ENCODE data around the gene ADAMTS12. TPM values are rescaled to one million over a fixed set of nuclear protein-coding genes. Genes with fewer than 3 reads are reported as not detected.

Gene ADAMTS12
- total RNA-seq, 1 experiment from 2014 or later: 0.05 TPM

DNA sequence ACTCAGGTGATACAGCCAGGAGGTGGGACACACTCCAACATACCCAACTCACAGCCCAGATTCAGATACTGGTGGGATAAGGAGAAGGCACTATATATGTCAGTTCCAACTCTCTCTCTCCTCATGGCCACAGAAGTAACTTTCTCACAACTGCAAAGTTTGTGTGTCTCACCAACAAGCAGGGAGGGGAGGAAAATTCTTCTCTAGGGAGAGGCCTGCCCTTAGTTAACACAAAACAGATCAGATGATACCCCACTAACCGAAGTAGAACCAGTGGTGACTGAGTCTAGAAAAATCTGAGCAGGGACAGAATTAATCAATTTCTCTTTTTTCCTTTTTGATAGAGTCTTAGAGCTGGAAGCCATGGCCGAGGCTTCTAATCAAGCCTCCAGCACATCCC is 133.1 kb downstream of the ADAMTS12 start (continued):
- TF ChIP-seq, protein P1, sequence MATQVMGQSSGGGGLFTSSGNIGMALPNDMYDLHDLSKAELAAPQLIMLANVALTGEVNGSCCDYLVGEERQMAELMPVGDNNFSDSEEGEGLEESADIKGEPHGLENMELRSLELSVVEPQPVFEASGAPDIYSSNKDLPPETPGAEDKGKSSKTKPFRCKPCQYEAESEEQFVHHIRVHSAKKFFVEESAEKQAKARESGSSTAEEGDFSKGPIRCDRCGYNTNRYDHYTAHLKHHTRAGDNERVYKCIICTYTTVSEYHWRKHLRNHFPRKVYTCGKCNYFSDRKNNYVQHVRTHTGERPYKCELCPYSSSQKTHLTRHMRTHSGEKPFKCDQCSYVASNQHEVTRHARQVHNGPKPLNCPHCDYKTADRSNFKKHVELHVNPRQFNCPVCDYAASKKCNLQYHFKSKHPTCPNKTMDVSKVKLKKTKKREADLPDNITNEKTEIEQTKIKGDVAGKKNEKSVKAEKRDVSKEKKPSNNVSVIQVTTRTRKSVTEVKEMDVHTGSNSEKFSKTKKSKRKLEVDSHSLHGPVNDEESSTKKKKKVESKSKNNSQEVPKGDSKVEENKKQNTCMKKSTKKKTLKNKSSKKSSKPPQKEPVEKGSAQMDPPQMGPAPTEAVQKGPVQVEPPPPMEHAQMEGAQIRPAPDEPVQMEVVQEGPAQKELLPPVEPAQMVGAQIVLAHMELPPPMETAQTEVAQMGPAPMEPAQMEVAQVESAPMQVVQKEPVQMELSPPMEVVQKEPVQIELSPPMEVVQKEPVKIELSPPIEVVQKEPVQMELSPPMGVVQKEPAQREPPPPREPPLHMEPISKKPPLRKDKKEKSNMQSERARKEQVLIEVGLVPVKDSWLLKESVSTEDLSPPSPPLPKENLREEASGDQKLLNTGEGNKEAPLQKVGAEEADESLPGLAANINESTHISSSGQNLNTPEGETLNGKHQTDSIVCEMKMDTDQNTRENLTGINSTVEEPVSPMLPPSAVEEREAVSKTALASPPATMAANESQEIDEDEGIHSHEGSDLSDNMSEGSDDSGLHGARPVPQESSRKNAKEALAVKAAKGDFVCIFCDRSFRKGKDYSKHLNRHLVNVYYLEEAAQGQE (IDR thresholded peaks at IDR 0.05; ENCODE audit: low read depth): no peak
- TF ChIP-seq, protein P2, sequence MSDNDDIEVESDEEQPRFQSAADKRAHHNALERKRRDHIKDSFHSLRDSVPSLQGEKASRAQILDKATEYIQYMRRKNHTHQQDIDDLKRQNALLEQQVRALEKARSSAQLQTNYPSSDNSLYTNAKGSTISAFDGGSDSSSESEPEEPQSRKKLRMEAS (IDR thresholded peaks at IDR 0.05): no peak
- TF ChIP-seq SRF (IDR thresholded peaks at IDR 0.05; ENCODE audit: low read depth) (no peak), EZH2phosphoT487 (IDR thresholded peaks at IDR 0.05; ENCODE audit: borderline replicate concordance) (no peak), CBX3 (IDR thresholded peaks at IDR 0.05; ENCODE audit: low read depth) (no peak)

DNA sequence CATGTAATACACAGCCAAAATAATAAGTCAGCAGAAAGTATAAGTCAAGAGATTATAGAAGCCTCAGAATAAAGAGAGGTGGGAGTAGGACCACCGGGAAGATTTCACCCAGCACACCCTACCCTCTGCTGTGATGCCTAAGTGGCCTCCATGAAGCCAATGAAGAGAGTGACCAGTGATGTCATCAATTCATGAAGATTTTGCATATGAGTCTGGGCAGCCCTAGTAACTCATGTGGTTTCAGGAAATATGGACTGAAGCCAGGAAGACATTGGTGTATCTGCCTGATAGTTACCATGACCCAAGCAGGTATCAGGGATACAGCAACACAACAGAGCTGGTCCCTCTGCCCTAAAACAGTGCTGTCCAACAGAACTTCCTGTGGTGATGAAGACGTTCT is 135.3 kb downstream of the ADAMTS12 start:
- Histone ChIP-seq H4K20me1 (ENCODE audit: insufficient read depth) (no peaks in the 10 kb centered on the region), H3K4me1 (ENCODE audit: control insufficient read depth in 1 of 2, insufficient read depth in 2 of 2, low read length in 2 of 2) (no peaks in the 10 kb centered on the region), H2AFZ (ENCODE audit: low read depth, low read length, poor library complexity, severe bottlenecking) (no peak overlapping the region), H3K4me3 (replicated peaks in 1 of 2; ENCODE audit: low read depth in 1 of 2, low read length in 2 of 2) (no peak overlapping the region), H3K27ac (ENCODE audit: low read depth, low read length) (no peak overlapping the region), H3K9me2 (ENCODE audit: insufficient read depth) (no peaks in the 10 kb centered on the region), H3K79me2 (ENCODE audit: insufficient read depth, low read length) (no peaks in the 10 kb centered on the region), H3K9ac (ENCODE audit: low read length) (no peak overlapping the region), H3K9me3 (ENCODE audit: control insufficient read depth in 1 of 2, insufficient read depth in 1 of 2, low read depth in 1 of 2, low read length in 2 of 2) (no peaks in the 10 kb centered on the region), H3K36me3 (ENCODE audit: control insufficient read depth in 1 of 2, insufficient read depth in 2 of 2, low read length in 2 of 2) (no peaks in the 10 kb centered on the region), H3K27me3 (ENCODE audit: insufficient read depth, low read length) (peaks cover 49% of the 10 kb centered on the region), H3K4me2 (ENCODE audit: low read length) (no peak overlapping the region)
- DNase-seq (ENCODE audit: low read depth, low spot score) (no peak), ATAC-seq (no peak)
- TF ChIP-seq EZH2phosphoT487 (IDR thresholded peaks at IDR 0.05; ENCODE audit: borderline replicate concordance) (no peak), EZH2 (IDR thresholded peaks at IDR 0.05) (no peak), ZFX (IDR thresholded peaks at IDR 0.05) (no peak), CBX3 (IDR thresholded peaks at IDR 0.05; ENCODE audit: low read depth) (no peak)
- TF ChIP-seq, protein P3, sequence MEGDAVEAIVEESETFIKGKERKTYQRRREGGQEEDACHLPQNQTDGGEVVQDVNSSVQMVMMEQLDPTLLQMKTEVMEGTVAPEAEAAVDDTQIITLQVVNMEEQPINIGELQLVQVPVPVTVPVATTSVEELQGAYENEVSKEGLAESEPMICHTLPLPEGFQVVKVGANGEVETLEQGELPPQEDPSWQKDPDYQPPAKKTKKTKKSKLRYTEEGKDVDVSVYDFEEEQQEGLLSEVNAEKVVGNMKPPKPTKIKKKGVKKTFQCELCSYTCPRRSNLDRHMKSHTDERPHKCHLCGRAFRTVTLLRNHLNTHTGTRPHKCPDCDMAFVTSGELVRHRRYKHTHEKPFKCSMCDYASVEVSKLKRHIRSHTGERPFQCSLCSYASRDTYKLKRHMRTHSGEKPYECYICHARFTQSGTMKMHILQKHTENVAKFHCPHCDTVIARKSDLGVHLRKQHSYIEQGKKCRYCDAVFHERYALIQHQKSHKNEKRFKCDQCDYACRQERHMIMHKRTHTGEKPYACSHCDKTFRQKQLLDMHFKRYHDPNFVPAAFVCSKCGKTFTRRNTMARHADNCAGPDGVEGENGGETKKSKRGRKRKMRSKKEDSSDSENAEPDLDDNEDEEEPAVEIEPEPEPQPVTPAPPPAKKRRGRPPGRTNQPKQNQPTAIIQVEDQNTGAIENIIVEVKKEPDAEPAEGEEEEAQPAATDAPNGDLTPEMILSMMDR (IDR thresholded peaks at IDR 0.05 in 2 of 3, conservative IDR thresholded peaks at IDR 0.05 in 1 of 3; ENCODE audit: borderline replicate concordance in 1 of 3, insufficient read depth in 1 of 3, low read depth in 2 of 3, low read length in 2 of 3): no peak
- RAD21 ChIA-PET (ENCODE audit: low non-redundant PET in 1 of 2, low total read pairs in 2 of 2, uncharacterized antibody in 2 of 2, unreplicated experiment in 2 of 2): no interaction called here
- no TSS peak for BruUV-seq (replicated peaks)
- intact Hi-C loops (cut with micrococcal nuclease): no loop called here
- POLR2A ChIA-PET: no interaction called here
- CTCF ChIA-PET: no interaction called here

All from HCT116 (cell line).